GM06990 (cell line): Measurements from ENCODE around the gene BCAS2.

Experiments used
- DNase-seq: peaks from one replicate; pipeline ENCODE4 v3.0.0-alpha.2; 2011; ENCODE audit not compliant: insufficient read length; ENCODE audit errors: extremely low read depth
- H3K27me3 ChIP-seq: replicated peaks from 2 replicates; pipeline ENCODE4 v1.6.0; 2011; ENCODE audit warnings: low read length; ENCODE audit not compliant: control insufficient read depth, insufficient read depth
- H3K36me3 ChIP-seq: 2 replicates; pipeline ENCODE4 v1.5.1; 2011; ENCODE audit warnings: low read length; ENCODE audit not compliant: control insufficient read depth, insufficient read depth
- H3K4me3 ChIP-seq: replicated peaks from 2 replicates; pipeline ENCODE4 v1.5.1; 2011; ENCODE audit warnings: low read depth, mild to moderate bottlenecking, control low read depth, low read length
- CTCF ChIP-seq: IDR thresholded peaks from 2 replicates; pipeline ENCODE4 v1.5.1; 2011; ENCODE audit warnings: low read length, control low read depth, mild to moderate bottlenecking, inconsistent platforms; ENCODE audit not compliant: insufficient read depth, poor library complexity, severe bottlenecking

BCAS2 gene

GRCh38 chr1:114594046-114594445 is 12.6 kb upstream of the BCAS2 start:
- no peak for DNase-seq
- H3K4me3 ChIP-seq = no peak overlapping the region
- TF ChIP-seq CTCF = no peak
- no peaks in the 10 kb centered on the region for H3K36me3 ChIP-seq
- no peaks in the 10 kb centered on the region for H3K27me3 ChIP-seq

- no peak overlapping the region for H3K4me3 ChIP-seq
- no peak for TF ChIP-seq CTCF
Observed at GRCh38 chr1:114589122-114589521, 7.7 kb upstream of the BCAS2 start.

GRCh38 chr1:114588196-114588689 is 6.8 kb upstream of the BCAS2 start:
- no peak for TF ChIP-seq CTCF
- Histone ChIP-seq H3K27me3 (no peaks in the 10 kb centered on the region), H3K4me3 (no peak overlapping the region), H3K36me3 (no peaks in the 10 kb centered on the region)
- DNase-seq = no peak

More at GRCh38 chr1:114589122-114589521, 7.7 kb upstream of the BCAS2 start:
- H3K27me3 ChIP-seq = no peaks in the 10 kb centered on the region
- DNase-seq = no peak
- no peaks in the 10 kb centered on the region for H3K36me3 ChIP-seq

GRCh38 chr1:114587203-114587991 is 6.0 kb upstream of the BCAS2 start:
- DNase-seq = no peak
- Histone ChIP-seq H3K36me3 (no peaks in the 10 kb centered on the region), H3K4me3 (no peak overlapping the region), H3K27me3 (no peaks in the 10 kb centered on the region)
- no peak for TF ChIP-seq CTCF

- TF ChIP-seq CTCF = no peak
- no peak overlapping the region for H3K4me3 ChIP-seq
- no peaks in the 10 kb centered on the region for H3K36me3 ChIP-seq
- H3K27me3 ChIP-seq = no peaks in the 10 kb centered on the region
- no peak for DNase-seq
Observed at GRCh38 chr1:114586513-114587047, 5.2 kb upstream of the BCAS2 start.
